Measurements from ENCODE around the gene SOX21. TPM values are rescaled to one million over a fixed set of nuclear protein-coding genes. Genes with fewer than 3 reads are reported as not detected.

SOX21 gene
- total RNA-seq, 1 experiment from 2014 or later: not detected

DNA sequence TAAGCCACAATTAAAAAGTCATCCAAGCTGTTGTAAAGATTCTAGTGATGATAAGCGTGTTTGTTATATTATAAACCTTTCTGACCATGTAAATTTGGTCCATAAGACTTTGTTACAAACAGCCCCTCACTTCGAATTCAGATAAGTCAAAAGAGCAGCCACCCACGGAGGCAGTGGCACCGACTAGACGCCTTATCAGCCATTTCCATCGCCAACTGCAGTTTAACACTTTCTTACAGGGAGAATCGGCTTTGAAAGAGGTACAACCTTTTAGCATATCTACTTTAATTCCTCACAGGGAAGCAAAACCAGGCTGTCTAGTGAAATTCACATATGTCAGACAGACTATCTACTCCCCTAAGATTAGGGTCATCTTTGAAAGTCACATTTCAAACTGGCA is 47.5 kb downstream of the SOX21 start:
- BruUV-seq (replicated peaks): no TSS peak
- Histone ChIP-seq H3K9ac (ENCODE audit: low read length) (no peak overlapping the region), H3K4me2 (ENCODE audit: low read length) (no peak overlapping the region), H3K36me3 (ENCODE audit: control insufficient read depth in 1 of 2, insufficient read depth in 2 of 2, low read length in 2 of 2) (no peaks in the 10 kb centered on the region), H3K27ac (ENCODE audit: low read depth, low read length) (no peak overlapping the region), H3K9me3 (ENCODE audit: control insufficient read depth in 1 of 2, insufficient read depth in 1 of 2, low read depth in 1 of 2, low read length in 2 of 2) (no peaks in the 10 kb centered on the region), H3K4me3 (replicated peaks in 1 of 2; ENCODE audit: low read depth in 1 of 2, low read length in 2 of 2) (no peak overlapping the region), H3K9me2 (ENCODE audit: insufficient read depth) (no peaks in the 10 kb centered on the region), H3K4me1 (ENCODE audit: control insufficient read depth in 1 of 2, insufficient read depth in 2 of 2, low read length in 2 of 2) (no peaks in the 10 kb centered on the region), H4K20me1 (ENCODE audit: insufficient read depth) (no peaks in the 10 kb centered on the region), H3K79me2 (ENCODE audit: insufficient read depth, low read length) (no peaks in the 10 kb centered on the region), H3K27me3 (ENCODE audit: insufficient read depth, low read length) (peaks cover 60% of the 10 kb centered on the region), H2AFZ (ENCODE audit: low read depth, low read length, poor library complexity, severe bottlenecking) (no peak overlapping the region)
- ATAC-seq: no peak
- DNase-seq (ENCODE audit: low read depth, low spot score): no peak
- POLR2A ChIA-PET: no interaction called here
- RAD21 ChIA-PET (ENCODE audit: low non-redundant PET in 1 of 2, low total read pairs in 2 of 2, uncharacterized antibody in 2 of 2, unreplicated experiment in 2 of 2): no interaction called here
- CTCF ChIA-PET: no interaction called here
- intact Hi-C loops (cut with micrococcal nuclease): no loop called here
- TF ChIP-seq YY1 (IDR thresholded peaks at IDR 0.05; ENCODE audit: extremely low read depth, insufficient replicate concordance, low read depth, low read length) (no peak), FOSL1 (IDR thresholded peaks at IDR 0.05; ENCODE audit: low read depth) (no peak), RAD21 (IDR thresholded peaks at IDR 0.05; ENCODE audit: low read depth) (no peak), EGR1 (IDR thresholded peaks at IDR 0.05; ENCODE audit: low read depth) (no peak), CBX3 (IDR thresholded peaks at IDR 0.05; ENCODE audit: low read depth) (no peak), ZNF274 (IDR thresholded peaks at IDR 0.05; ENCODE audit: low read depth, low read length) (no peak), EZH2phosphoT487 (IDR thresholded peaks at IDR 0.05; ENCODE audit: borderline replicate concordance) (no peak), CEBPB (IDR thresholded peaks at IDR 0.05; ENCODE audit: low read depth) (no peak), ZFX (IDR thresholded peaks at IDR 0.05) (no peak), POLR2AphosphoS5 (IDR thresholded peaks at IDR 0.05; ENCODE audit: low read depth, low read length) (no peak), SP1 (IDR thresholded peaks at IDR 0.05; ENCODE audit: low read depth) (no peak), TCF7L2 (IDR thresholded peaks at IDR 0.05; ENCODE audit: borderline replicate concordance, extremely low read depth, insufficient read depth, insufficient read length) (no peak), SRF (IDR thresholded peaks at IDR 0.05; ENCODE audit: low read depth) (no peak), JUND (IDR thresholded peaks at IDR 0.05) (no peak)
- TF ChIP-seq, protein P1, sequence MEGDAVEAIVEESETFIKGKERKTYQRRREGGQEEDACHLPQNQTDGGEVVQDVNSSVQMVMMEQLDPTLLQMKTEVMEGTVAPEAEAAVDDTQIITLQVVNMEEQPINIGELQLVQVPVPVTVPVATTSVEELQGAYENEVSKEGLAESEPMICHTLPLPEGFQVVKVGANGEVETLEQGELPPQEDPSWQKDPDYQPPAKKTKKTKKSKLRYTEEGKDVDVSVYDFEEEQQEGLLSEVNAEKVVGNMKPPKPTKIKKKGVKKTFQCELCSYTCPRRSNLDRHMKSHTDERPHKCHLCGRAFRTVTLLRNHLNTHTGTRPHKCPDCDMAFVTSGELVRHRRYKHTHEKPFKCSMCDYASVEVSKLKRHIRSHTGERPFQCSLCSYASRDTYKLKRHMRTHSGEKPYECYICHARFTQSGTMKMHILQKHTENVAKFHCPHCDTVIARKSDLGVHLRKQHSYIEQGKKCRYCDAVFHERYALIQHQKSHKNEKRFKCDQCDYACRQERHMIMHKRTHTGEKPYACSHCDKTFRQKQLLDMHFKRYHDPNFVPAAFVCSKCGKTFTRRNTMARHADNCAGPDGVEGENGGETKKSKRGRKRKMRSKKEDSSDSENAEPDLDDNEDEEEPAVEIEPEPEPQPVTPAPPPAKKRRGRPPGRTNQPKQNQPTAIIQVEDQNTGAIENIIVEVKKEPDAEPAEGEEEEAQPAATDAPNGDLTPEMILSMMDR (IDR thresholded peaks at IDR 0.05 in 2 of 3, conservative IDR thresholded peaks at IDR 0.05 in 1 of 3; ENCODE audit: borderline replicate concordance in 1 of 3, insufficient read depth in 1 of 3, low read depth in 2 of 3, low read length in 2 of 3): no peak
- TF ChIP-seq, protein P2, sequence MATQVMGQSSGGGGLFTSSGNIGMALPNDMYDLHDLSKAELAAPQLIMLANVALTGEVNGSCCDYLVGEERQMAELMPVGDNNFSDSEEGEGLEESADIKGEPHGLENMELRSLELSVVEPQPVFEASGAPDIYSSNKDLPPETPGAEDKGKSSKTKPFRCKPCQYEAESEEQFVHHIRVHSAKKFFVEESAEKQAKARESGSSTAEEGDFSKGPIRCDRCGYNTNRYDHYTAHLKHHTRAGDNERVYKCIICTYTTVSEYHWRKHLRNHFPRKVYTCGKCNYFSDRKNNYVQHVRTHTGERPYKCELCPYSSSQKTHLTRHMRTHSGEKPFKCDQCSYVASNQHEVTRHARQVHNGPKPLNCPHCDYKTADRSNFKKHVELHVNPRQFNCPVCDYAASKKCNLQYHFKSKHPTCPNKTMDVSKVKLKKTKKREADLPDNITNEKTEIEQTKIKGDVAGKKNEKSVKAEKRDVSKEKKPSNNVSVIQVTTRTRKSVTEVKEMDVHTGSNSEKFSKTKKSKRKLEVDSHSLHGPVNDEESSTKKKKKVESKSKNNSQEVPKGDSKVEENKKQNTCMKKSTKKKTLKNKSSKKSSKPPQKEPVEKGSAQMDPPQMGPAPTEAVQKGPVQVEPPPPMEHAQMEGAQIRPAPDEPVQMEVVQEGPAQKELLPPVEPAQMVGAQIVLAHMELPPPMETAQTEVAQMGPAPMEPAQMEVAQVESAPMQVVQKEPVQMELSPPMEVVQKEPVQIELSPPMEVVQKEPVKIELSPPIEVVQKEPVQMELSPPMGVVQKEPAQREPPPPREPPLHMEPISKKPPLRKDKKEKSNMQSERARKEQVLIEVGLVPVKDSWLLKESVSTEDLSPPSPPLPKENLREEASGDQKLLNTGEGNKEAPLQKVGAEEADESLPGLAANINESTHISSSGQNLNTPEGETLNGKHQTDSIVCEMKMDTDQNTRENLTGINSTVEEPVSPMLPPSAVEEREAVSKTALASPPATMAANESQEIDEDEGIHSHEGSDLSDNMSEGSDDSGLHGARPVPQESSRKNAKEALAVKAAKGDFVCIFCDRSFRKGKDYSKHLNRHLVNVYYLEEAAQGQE (IDR thresholded peaks at IDR 0.05; ENCODE audit: low read depth): no peak
- TF ChIP-seq, protein P3, sequence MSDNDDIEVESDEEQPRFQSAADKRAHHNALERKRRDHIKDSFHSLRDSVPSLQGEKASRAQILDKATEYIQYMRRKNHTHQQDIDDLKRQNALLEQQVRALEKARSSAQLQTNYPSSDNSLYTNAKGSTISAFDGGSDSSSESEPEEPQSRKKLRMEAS (IDR thresholded peaks at IDR 0.05): no peak

All from HCT116 (cell line).